ENCODE results near the gene DDT.

- no peak for TF ChIP-seq POLR2A (IDR thresholded peaks at IDR 0.05; ENCODE audit: low read depth, low read length)
- TF ChIP-seq POLR2AphosphoS5 (IDR thresholded peaks at IDR 0.05; ENCODE audit: low read depth, low read length): no peak
- no peak for TF ChIP-seq TAF1 (IDR thresholded peaks at IDR 0.05; ENCODE audit: low read depth, low read length)
- no peak for TF ChIP-seq POU2F2 (IDR thresholded peaks at IDR 0.05; ENCODE audit: low read depth, low read length)
These were observed 32.1 kb upstream of the DDT start for GRCh38 chr22:24006207-24006913.
